DOHH2 (cell line): ENCODE data around the gene ACD.

Experiments used
- H3F3A ChIP-seq: fragments of 200-600 bp; sonication (generic), shearing (Covaris generic); 2 replicates; pipeline ENCODE4 v1.6.0; 2016; ENCODE audit warnings: antibody characterized with exemption, mild to moderate bottlenecking; ENCODE audit not compliant: control insufficient read depth, insufficient read depth
- H3K27ac ChIP-seq: fragments of 200-600 bp; sonication (generic); 2 replicates; pipeline ENCODE4 v1.5.1; 2014; ENCODE audit warnings: low read depth, mild to moderate bottlenecking, low read length, moderate library complexity
- H3K27me3 ChIP-seq: fragments of 200-600 bp; sonication (generic); 2 replicates; pipeline ENCODE4 v1.6.1; 2014; ENCODE audit warnings: mild to moderate bottlenecking, low read length, mixed read lengths; ENCODE audit not compliant: control insufficient read depth
- H3K36me3 ChIP-seq: fragments of 200-600 bp; sonication (generic); 2 replicates; pipeline ENCODE4 v1.6.1; 2014; ENCODE audit warnings: mild to moderate bottlenecking, low read length, moderate library complexity, mixed read lengths; ENCODE audit not compliant: control insufficient read depth
- H3K4me1 ChIP-seq: fragments of 200-600 bp; sonication (generic); 2 replicates; pipeline ENCODE4 v1.6.1; 2014; ENCODE audit warnings: mild to moderate bottlenecking, low read length, mixed read lengths; ENCODE audit not compliant: control insufficient read depth
- H3K4me2 ChIP-seq: fragments of 200-600 bp; sonication (generic); 2 replicates; pipeline ENCODE4 v1.6.0; 2014; ENCODE audit warnings: mild to moderate bottlenecking, low read length, moderate library complexity
- H3K4me3 ChIP-seq: fragments of 200-600 bp; sonication (generic); 2 replicates; pipeline ENCODE4 v1.5.1; 2014; ENCODE audit warnings: mild to moderate bottlenecking, low read length, mixed read lengths
- H3K79me2 ChIP-seq: fragments of 200-600 bp; sonication (generic); 2 replicates; pipeline ENCODE4 v1.6.1; 2014; ENCODE audit warnings: mild to moderate bottlenecking, low read length, mixed read lengths; ENCODE audit not compliant: control insufficient read depth
- H3K9me2 ChIP-seq: fragments of 200-600 bp; sonication (generic); replicated peaks from 2 replicates; pipeline ENCODE4 v1.6.1; 2014; ENCODE audit warnings: mild to moderate bottlenecking, low read length, mixed read lengths; ENCODE audit not compliant: control insufficient read depth
- H3K9me3 ChIP-seq: fragments of 200-600 bp; sonication (generic); 2 replicates; pipeline ENCODE4 v1.6.1; 2014; ENCODE audit warnings: antibody characterized with exemption, low read length, mixed read lengths; ENCODE audit not compliant: control insufficient read depth, insufficient read depth
- H4K20me1 ChIP-seq: fragments of 200-600 bp; sonication (generic); 2 replicates; pipeline ENCODE4 v1.6.0; 2014; ENCODE audit warnings: low read depth, mild to moderate bottlenecking, antibody characterized with exemption, low read length, moderate library complexity; ENCODE audit not compliant: control insufficient read depth, insufficient read depth
- CTCF ChIP-seq: fragments of 200-600 bp; sonication (generic); IDR thresholded peaks from one replicate; pipeline ENCODE4 v1.5.1; 2014; ENCODE audit warnings: antibody characterized with exemption, mild to moderate bottlenecking, low read depth, low read length; ENCODE audit not compliant: poor library complexity, severe bottlenecking
- EZH2phosphoT487 ChIP-seq: fragments of 200-600 bp; sonication (generic); IDR thresholded peaks from 2 replicates; pipeline ENCODE4 v1.6.1; 2017; ENCODE audit warnings: borderline replicate concordance, mild to moderate bottlenecking, antibody characterized with exemption, low read length, moderate library complexity, mixed read lengths

Gene ACD

DNA sequence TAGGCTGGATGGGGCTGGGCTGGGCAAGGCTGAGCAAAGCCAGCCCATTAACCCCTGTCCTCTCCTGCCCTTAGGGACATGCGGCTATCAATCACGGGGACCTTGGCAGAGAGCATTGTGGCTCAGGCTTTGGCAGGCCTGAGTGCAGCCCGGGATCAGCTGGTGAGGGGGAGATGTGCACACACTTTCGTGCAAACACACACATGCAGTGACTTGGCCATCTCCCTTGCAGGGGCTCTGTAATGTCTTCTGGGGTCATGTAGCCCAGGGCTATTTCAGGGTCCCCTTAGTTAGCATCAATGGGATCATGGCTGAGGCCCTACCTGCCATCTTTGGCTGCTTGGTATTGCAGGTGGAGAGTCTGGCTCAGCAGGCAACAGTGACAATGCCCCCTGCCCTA is 8.2 kb downstream of the ACD start:
- H3K36me3 ChIP-seq = peaks cover 72% of the 10 kb centered on the region
- TF ChIP-seq CTCF (no peak), EZH2phosphoT487 (no peak)
- no peaks in the 10 kb centered on the region for H3K4me1 ChIP-seq

DNA sequence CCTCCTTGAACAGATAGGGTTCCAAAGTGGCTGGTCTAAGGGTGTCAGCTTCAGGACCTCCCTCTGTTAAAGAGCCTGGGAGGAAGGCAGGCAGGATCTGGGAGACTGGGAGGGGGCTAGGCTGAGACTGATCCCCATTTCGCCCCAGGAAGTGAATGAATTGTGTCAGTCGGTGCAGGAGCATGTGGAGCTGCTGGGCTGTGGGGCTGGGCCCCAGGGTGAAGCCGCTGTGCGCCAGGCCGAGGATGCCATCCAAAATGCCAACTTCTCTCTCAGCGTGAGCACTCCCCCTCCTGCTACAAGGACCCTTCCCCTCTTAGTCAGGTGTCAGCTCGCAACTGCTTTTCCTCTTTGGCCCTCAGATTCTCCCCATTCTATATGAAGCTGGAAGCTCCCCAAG is 9.0 kb downstream of the ACD start:
- H3K36me3 ChIP-seq = peaks cover 72% of the 10 kb centered on the region
- H3K4me3 ChIP-seq = no peak overlapping the region
- H3K9me2 ChIP-seq = no peaks in the 10 kb centered on the region
- H3K4me2 ChIP-seq = no peak overlapping the region
- H3K27ac ChIP-seq = no peak overlapping the region
- no peaks in the 10 kb centered on the region for H4K20me1 ChIP-seq
- TF ChIP-seq CTCF (no peak), EZH2phosphoT487 (no peak)
- H3K9me3 ChIP-seq = no peaks in the 10 kb centered on the region
- H3K27me3 ChIP-seq = no peaks in the 10 kb centered on the region
- peaks cover 13% of the 10 kb centered on the region for H3K79me2 ChIP-seq
- H3K4me1 ChIP-seq = peaks cover 6% of the 10 kb centered on the region
- peaks cover 3% of the 10 kb centered on the region; the same call in 1 of the 2 replicates for H3F3A ChIP-seq

More for the DNA sequence above, 8.2 kb downstream of the ACD start:
- H3K27ac ChIP-seq = no peak overlapping the region
- H3K4me2 ChIP-seq = no peak overlapping the region
- H3K79me2 ChIP-seq = peaks cover 5% of the 10 kb centered on the region
- no peaks in the 10 kb centered on the region for H4K20me1 ChIP-seq
- H3K4me3 ChIP-seq = no peak overlapping the region
- H3K9me3 ChIP-seq = no peaks in the 10 kb centered on the region
- no peaks in the 10 kb centered on the region for H3K27me3 ChIP-seq
- no peaks in the 10 kb centered on the region for H3K9me2 ChIP-seq
- peaks cover 3% of the 10 kb centered on the region; the same call in 1 of the 2 replicates for H3F3A ChIP-seq

GRCh38 chr16:67650023-67650422 is 10.0 kb downstream of the ACD start:
- Histone ChIP-seq H3K27me3 (no peaks in the 10 kb centered on the region), H3K9me3 (no peaks in the 10 kb centered on the region), H3K4me1 (peaks cover 16% of the 10 kb centered on the region), H3K4me2 (no peak overlapping the region), H3K9me2 (no peaks in the 10 kb centered on the region), H3K4me3 (no peak overlapping the region), H3K27ac (no peak overlapping the region), H3F3A (0 out of 2 replicates have a peak, but pooled peaks cover 3% of the 10 kb centered on the region), H3K79me2 (peaks cover 23% of the 10 kb centered on the region), H4K20me1 (no peaks in the 10 kb centered on the region), H3K36me3 (peaks cover 71% of the 10 kb centered on the region)
- TF ChIP-seq CTCF (no peak), EZH2phosphoT487 (no peak)

- Histone ChIP-seq H3K27ac (no peak overlapping the region), H3K4me2 (no peak overlapping the region), H3K79me2 (peaks cover 24% of the 10 kb centered on the region), H3K4me1 (peaks cover 18% of the 10 kb centered on the region), H3K36me3 (peaks cover 66% of the 10 kb centered on the region), H3F3A (no peaks in the 10 kb centered on the region), H3K9me2 (no peaks in the 10 kb centered on the region), H3K4me3 (no peak overlapping the region), H3K27me3 (no peaks in the 10 kb centered on the region), H3K9me3 (no peaks in the 10 kb centered on the region), H4K20me1 (no peaks in the 10 kb centered on the region)
- no peak for TF ChIP-seq EZH2phosphoT487
- no peak for TF ChIP-seq CTCF
These were observed 10.5 kb downstream of the ACD start for GRCh38 chr16:67649494-67649931.
